Measurements from ENCODE around the gene SGK2.

The SGK2 gene

GRCh38 chr20:43542674-43543073, 16.2 kb upstream of the SGK2 start:
- Mint-ChIP-seq H3K4me3 (no peak overlapping the region), H3K36me3 (peaks cover 6% of the 10 kb centered on the region), H3K27ac (peak overlapping the region; percentile 73), H3K9me3 (no peaks in the 10 kb centered on the region), H3K4me1 (peaks cover 7% of the 10 kb centered on the region)
- ATAC-seq = no peak
- DNase-seq (ENCODE audit: low spot score in 2 of 2) = no peak

- Mint-ChIP-seq H3K27ac (no peak overlapping the region), H3K9me3 (no peaks in the 10 kb centered on the region), H3K4me1 (peaks cover 7% of the 10 kb centered on the region), H3K4me3 (no peak overlapping the region), H3K36me3 (peaks cover 6% of the 10 kb centered on the region)
- no peak for DNase-seq (ENCODE audit: low spot score in 2 of 2)
- ATAC-seq = no peak
These were observed 15.7 kb upstream of the SGK2 start for GRCh38 chr20:43543138-43543537.

DNA sequence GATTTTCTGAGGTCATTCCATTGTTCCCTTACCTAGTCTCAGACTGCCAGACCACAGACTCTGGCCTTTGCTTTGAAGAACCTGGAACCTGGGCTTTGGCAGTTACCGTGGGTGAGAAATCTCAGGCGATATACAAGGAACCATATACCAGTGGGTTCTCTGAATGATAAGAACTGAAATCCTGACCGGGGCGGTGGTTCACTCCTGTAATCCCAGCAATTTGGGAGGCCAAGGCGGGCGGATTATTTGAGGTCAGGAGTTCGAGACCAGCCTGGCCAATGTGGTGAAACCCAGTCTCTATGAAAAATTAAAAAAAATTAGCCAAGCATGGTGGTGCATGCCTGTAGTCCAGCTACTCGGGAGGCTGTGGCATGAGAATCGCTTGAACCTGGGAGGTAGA, 14.3 kb upstream of the SGK2 start:
- H3K27ac Mint-ChIP-seq = no peak overlapping the region
- DNase-seq (ENCODE audit: low spot score in 2 of 2) (no peak), ATAC-seq (no peak)
- no peaks in the 10 kb centered on the region for H3K9me3 Mint-ChIP-seq
- no peaks in the 10 kb centered on the region for H3K4me1 Mint-ChIP-seq
- no peak overlapping the region for H3K4me3 Mint-ChIP-seq
- no peaks in the 10 kb centered on the region for H3K36me3 Mint-ChIP-seq

DNA sequence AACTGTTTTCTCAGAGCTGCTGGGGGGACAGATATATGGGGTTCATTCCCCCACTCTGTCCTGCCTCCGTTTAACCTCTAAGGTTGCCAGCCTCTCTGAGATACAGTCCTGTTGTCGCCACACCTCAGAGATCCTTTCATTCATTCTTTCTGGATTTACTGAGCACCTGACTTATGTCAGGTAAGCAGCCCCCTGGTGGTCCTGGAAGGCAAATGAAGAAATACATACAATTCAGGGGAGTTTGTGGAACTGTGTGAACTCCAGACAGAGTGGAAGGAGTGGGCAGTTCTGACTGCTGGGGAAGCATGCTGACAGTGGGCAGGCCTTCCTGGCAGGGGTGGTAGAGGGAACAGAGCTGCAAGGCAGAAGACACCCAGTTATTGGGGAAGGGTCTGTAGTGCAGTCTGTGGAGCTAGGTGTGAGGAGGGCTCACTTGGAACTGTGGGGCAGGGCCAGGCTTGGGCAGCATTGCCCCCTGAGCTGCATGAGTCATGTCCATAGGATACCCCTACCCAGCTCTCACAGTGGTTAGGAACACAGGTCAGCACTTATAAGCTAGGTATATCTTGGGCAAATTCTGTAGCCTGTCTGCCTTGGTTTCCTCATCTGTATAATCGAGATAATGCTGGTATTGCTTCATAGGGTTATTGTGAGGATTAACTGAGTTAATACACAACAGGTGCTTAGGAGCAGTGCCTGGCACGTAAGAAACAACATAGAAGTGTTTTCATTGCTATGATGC, 12.8 kb upstream of the SGK2 start:
- no peak for ATAC-seq
- Mint-ChIP-seq H3K4me3 (no peak overlapping the region), H3K27ac (no peak overlapping the region), H3K9me3 (no peaks in the 10 kb centered on the region), H3K36me3 (no peaks in the 10 kb centered on the region), H3K4me1 (no peaks in the 10 kb centered on the region)
- DNase-seq (ENCODE audit: low spot score in 2 of 2) = no peak

DNA sequence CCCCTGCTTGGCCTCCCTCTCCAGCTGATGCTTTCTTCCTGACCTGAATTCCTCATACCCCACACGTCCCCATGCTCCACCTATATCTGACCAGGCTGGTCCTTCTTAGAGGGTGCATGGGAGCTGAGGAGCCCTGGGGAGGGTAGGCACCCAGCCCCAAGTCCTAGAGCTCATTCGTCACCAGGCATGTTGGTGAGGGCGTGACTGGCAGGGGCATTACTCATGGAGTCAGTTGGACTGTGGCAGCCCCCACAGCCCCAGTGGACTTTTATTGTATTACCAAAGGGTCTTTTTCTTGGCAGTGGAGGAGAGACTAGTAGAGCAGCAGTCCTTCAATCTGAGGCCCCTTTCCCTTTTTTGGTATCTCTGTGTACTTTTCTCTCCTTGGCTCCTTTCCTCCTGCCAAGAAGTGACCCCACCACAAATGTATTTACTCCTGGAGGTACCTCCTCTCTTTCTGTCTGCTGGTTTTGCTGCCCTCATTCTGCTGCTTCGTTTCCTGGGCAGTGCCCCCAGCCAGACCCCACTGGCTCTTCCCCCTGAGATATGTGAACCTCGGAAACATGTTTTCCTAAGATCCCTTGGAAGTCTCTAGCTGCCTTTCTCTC, 10.4 kb upstream of the SGK2 start:
- no peaks in the 10 kb centered on the region for H3K4me1 Mint-ChIP-seq
- no peak overlapping the region for H3K27ac Mint-ChIP-seq

GRCh38 chr20:43549416-43550065, 9.3 kb upstream of the SGK2 start:
- no peak overlapping the region for H3K4me3 Mint-ChIP-seq
- H3K27ac Mint-ChIP-seq = no peak overlapping the region
- ATAC-seq = no peak
- H3K36me3 Mint-ChIP-seq = no peaks in the 10 kb centered on the region
- DNase-seq (ENCODE audit: low spot score in 2 of 2) = no peak
- no peaks in the 10 kb centered on the region for H3K9me3 Mint-ChIP-seq
- no peaks in the 10 kb centered on the region for H3K4me1 Mint-ChIP-seq

More for the DNA sequence above, 10.4 kb upstream of the SGK2 start:
- no peaks in the 10 kb centered on the region for H3K9me3 Mint-ChIP-seq
- ATAC-seq (no peak), DNase-seq (ENCODE audit: low spot score in 2 of 2) (no peak)
- no peak overlapping the region for H3K4me3 Mint-ChIP-seq
- H3K36me3 Mint-ChIP-seq = no peaks in the 10 kb centered on the region

GRCh38 chr20:43550456-43550855, 8.4 kb upstream of the SGK2 start:
- H3K9me3 Mint-ChIP-seq = no peaks in the 10 kb centered on the region
- no peak for DNase-seq (ENCODE audit: low spot score in 2 of 2)
- no peaks in the 10 kb centered on the region for H3K4me1 Mint-ChIP-seq
- H3K4me3 Mint-ChIP-seq = no peak overlapping the region
- H3K36me3 Mint-ChIP-seq = no peaks in the 10 kb centered on the region
- ATAC-seq = no peak
- H3K27ac Mint-ChIP-seq = no peak overlapping the region

DNA sequence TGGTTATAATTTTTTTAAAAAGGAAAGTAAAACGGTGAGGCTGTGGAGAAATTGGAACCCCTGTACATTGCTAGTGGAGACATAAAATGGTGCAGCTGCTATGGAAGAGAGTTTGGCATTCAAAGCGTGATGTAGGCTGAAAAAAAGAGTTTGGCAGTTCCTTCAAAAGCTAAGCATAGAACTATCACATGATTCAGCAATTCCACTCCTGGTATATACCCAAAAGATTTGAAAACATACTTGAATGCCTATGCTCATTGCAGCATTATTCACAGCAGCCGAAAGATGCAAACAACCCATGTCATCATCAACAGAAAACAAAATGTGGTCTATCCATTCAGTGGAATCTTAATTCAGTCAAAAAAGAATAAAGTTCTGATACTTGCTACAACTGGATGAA, 4.5 kb upstream of the SGK2 start:
- ATAC-seq (no peak), DNase-seq (ENCODE audit: low spot score in 2 of 2) (no peak)
- Mint-ChIP-seq H3K4me3 (no peak overlapping the region), H3K36me3 (no peaks in the 10 kb centered on the region), H3K27ac (no peak overlapping the region), H3K4me1 (no peaks in the 10 kb centered on the region), H3K9me3 (no peaks in the 10 kb centered on the region)

GRCh38 chr20:43559147-43559987, 540 bp downstream of the SGK2 start:
- Mint-ChIP-seq H3K9me3 (no peaks in the 10 kb centered on the region), H3K27ac (no peak overlapping the region)

DNA sequence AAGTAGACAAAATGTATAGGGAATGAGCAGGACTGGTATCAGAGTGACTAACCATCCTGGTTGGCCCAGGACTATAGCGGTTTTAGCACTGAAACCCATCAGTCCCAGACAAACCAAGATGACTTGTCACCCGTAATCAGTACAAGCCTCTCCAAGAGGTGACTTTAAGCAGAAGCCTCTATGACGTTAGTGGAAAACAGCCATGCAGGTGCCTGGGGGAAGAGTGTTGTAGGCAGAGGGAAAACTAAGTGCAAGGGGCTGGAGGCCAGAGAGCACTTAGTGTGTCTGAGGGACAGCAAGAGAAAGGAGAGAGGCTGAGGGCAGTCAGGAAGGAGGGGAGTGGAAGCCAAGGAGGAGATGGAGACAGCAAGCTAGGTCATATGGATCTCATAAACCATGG, 2.1 kb downstream of the SGK2 start:
- Mint-ChIP-seq H3K36me3 (peaks cover 5% of the 10 kb centered on the region), H3K9me3 (no peaks in the 10 kb centered on the region), H3K4me3 (no peak overlapping the region), H3K4me1 (no peaks in the 10 kb centered on the region), H3K27ac (no peak overlapping the region)
- no peak for DNase-seq (ENCODE audit: low spot score in 2 of 2)
- ATAC-seq = no peak

More at GRCh38 chr20:43559147-43559987, 540 bp downstream of the SGK2 start:
- Mint-ChIP-seq H3K36me3 (peaks cover 5% of the 10 kb centered on the region), H3K4me3 (no peak overlapping the region), H3K4me1 (no peaks in the 10 kb centered on the region)
- DNase-seq (ENCODE audit: low spot score in 2 of 2) = no peak
- no peak for ATAC-seq

DNA sequence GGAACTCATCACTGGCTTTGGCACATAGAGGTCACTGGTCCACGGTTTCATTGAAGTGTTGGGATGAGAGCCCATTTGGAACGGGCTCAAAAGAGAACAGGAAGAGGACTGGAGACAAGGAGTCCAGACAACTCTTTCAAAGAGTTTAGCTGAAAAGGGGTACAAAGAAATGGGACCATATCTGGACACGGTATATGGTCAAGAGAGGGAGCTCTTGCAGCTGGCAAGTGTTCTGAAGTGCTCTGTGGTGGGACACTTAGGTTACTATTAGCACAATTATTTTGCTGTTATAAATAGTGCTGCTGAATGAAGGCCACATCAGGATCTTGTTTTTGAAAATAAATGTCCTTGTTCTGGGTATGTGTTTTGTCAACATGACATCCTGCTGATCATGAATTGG, 4.6 kb downstream of the SGK2 start:
- H3K27ac Mint-ChIP-seq = peak overlapping the region; percentile 26
- ATAC-seq (no peak), DNase-seq (ENCODE audit: low spot score in 2 of 2) (no peak)
- no peaks in the 10 kb centered on the region for H3K9me3 Mint-ChIP-seq
- peaks cover 5% of the 10 kb centered on the region for H3K36me3 Mint-ChIP-seq
- no peaks in the 10 kb centered on the region for H3K4me1 Mint-ChIP-seq
- H3K4me3 Mint-ChIP-seq = no peak overlapping the region

- no peaks in the 10 kb centered on the region for H3K4me1 Mint-ChIP-seq
- no peak overlapping the region for H3K4me3 Mint-ChIP-seq
These were observed 5.2 kb downstream of the SGK2 start for GRCh38 chr20:43563991-43564390.

GRCh38 chr20:43564455-43564854, 5.6 kb downstream of the SGK2 start:
- H3K27ac Mint-ChIP-seq = no peak overlapping the region
- no peaks in the 10 kb centered on the region for H3K4me1 Mint-ChIP-seq
- no peak overlapping the region for H3K4me3 Mint-ChIP-seq
- DNase-seq (ENCODE audit: low spot score in 2 of 2) (no peak), ATAC-seq (no peak)
- H3K9me3 Mint-ChIP-seq = no peaks in the 10 kb centered on the region
- H3K36me3 Mint-ChIP-seq = peaks cover 5% of the 10 kb centered on the region

More at GRCh38 chr20:43563991-43564390, 5.2 kb downstream of the SGK2 start:
- H3K36me3 Mint-ChIP-seq = peaks cover 5% of the 10 kb centered on the region
- peak overlapping the region; percentile 26 for H3K27ac Mint-ChIP-seq
- H3K9me3 Mint-ChIP-seq = no peaks in the 10 kb centered on the region
- no peak for ATAC-seq
- DNase-seq (ENCODE audit: low spot score in 2 of 2) = no peak

DNA sequence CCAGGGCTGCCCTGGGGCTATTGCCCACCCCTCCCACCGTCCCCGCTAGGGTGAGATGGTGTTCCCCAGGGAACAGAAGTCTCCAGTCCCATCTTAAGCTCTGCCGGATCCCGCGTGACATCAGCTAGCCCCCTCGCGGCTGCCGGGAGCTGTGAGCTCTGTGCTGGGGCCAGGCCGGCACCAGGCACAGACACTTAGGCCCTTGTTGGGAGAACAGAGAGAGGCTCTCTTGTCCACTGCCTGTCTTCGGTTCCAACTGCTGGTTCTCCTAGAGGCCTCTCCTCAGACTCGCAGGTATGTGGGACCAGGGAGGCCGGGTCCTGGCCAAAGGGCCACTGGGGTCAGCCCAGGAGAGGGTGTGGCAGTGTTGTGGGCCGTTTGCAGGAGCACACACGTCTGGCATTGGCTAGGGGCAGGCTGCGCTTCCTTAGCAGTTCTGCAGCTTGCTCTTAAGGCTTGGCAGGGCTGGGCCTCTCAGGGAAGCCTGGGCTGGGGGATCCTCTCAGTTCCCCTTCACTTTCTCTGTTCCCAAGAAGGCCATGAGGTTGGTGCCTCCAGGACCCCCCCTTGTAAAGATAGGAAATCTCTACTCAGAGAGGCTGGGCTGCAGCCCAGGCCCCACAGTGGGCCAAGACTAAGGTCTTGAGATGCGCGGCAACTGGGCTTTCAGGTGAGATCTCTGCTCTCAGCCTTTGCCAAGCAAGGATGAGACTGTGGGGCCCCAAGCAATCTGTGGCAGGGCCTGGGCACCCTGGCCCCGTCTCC, 6.3 kb downstream of the SGK2 start:
- Mint-ChIP-seq H3K4me1 (no peaks in the 10 kb centered on the region), H3K4me3 (no peak overlapping the region), H3K27ac (no peak overlapping the region), H3K9me3 (no peaks in the 10 kb centered on the region), H3K36me3 (peaks cover 5% of the 10 kb centered on the region)
- no peak for DNase-seq (ENCODE audit: low spot score in 2 of 2)
- ATAC-seq = peak; percentile 22

DNA sequence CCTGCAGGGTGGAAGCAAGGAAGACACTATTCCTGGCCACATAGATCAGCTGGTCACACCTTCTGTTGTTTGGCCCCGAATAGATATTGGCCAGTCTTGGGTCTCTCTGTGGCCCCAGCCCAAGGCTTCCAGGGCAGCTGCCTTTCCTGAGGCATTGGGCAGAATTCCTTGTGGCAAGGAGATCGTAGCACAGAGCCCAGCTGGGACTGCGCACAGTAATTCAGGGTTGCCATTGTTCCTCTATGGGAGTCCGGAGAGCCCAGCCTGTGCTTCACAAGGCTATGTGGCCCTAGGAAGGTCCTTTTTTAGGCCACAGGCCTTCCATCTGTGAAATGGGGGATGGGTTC, 6.9 kb downstream of the SGK2 start:
- no peaks in the 10 kb centered on the region for H3K9me3 Mint-ChIP-seq
- H3K36me3 Mint-ChIP-seq = peaks cover 4% of the 10 kb centered on the region
- no peak overlapping the region for H3K4me3 Mint-ChIP-seq
- no peaks in the 10 kb centered on the region for H3K4me1 Mint-ChIP-seq
- DNase-seq (ENCODE audit: low spot score in 2 of 2) (no peak), ATAC-seq (no peak)
- H3K27ac Mint-ChIP-seq = no peak overlapping the region

All from stimulated activated effector memory CD8-positive, alpha-beta T cell treated with anti-CD3 and anti-CD28 coated beads, Interleukin-12 subunit alpha, Interleukin-12 subunit beta, amount 100 ng/mL, for 72 hours (primary cell).